Kidney tubule cell (primary cell): ENCODE data around the gene ANO2.
A peak's percentile ranks its signal among the peaks of the same experiment; 100 is the strongest.

Source experiments
- DNase-seq: peaks from one replicate; pipeline ENCODE4 v3.0.0-alpha.2; 2018; ENCODE audit warnings: low spot score

Gene ANO2

GRCh38 chr12:5777451-5777850 lies 167.6 kb downstream of the ANO2 start:
- no peak for DNase-seq

GRCh38 chr12:5776091-5776490 lies 169.0 kb downstream of the ANO2 start:
- no peak for DNase-seq

GRCh38 chr12:5773550-5773949 lies 171.5 kb downstream of the ANO2 start:
- no peak for DNase-seq

- no peak for DNase-seq
Measured at GRCh38 chr12:5771756-5772155, 173.3 kb downstream of the ANO2 start.

- no peak for DNase-seq
Measured at GRCh38 chr12:5770727-5771126, 174.3 kb downstream of the ANO2 start.

GRCh38 chr12:5768581-5769196 lies 176.4 kb downstream of the ANO2 start:
- DNase-seq, result no peak

GRCh38 chr12:5768171-5768570 lies 176.9 kb downstream of the ANO2 start:
- DNase-seq, result no peak

- DNase-seq, result no peak
Measured at GRCh38 chr12:5758347-5758746, 186.7 kb downstream of the ANO2 start.

- DNase-seq, result no peak
Measured at GRCh38 chr12:5756338-5756842, 188.7 kb downstream of the ANO2 start.

- no peak for DNase-seq
Measured at GRCh38 chr12:5748027-5748426, 197.0 kb downstream of the ANO2 start.

GRCh38 chr12:5746917-5747316 lies 198.1 kb downstream of the ANO2 start:
- no peak for DNase-seq

- peak; percentile 72 for DNase-seq
Measured at GRCh38 chr12:5746036-5746908, 198.8 kb downstream of the ANO2 start.

GRCh38 chr12:5745251-5745888 lies 199.7 kb downstream of the ANO2 start:
- DNase-seq, result peak; percentile 68

GRCh38 chr12:5742258-5742657 lies 202.8 kb downstream of the ANO2 start:
- no peak for DNase-seq

GRCh38 chr12:5739917-5740316 lies 205.1 kb downstream of the ANO2 start:
- no peak for DNase-seq

GRCh38 chr12:5737778-5738177 lies 207.3 kb downstream of the ANO2 start:
- no peak for DNase-seq

GRCh38 chr12:5736527-5736926 lies 208.5 kb downstream of the ANO2 start:
- DNase-seq, result no peak

GRCh38 chr12:5736016-5736415 lies 209.0 kb downstream of the ANO2 start:
- DNase-seq, result no peak

- DNase-seq, result no peak
Measured at GRCh38 chr12:5733916-5734315, 211.1 kb downstream of the ANO2 start.

GRCh38 chr12:5733136-5733755 lies 211.8 kb downstream of the ANO2 start:
- peak; percentile 66 for DNase-seq

- no peak for DNase-seq
Measured at GRCh38 chr12:5730962-5731361, 214.1 kb downstream of the ANO2 start.

- no peak for DNase-seq
Measured at GRCh38 chr12:5723711-5724252, 221.3 kb downstream of the ANO2 start.
